Astrocyte (in vitro differentiated cells and primary cell): ENCODE results near the gene CD209. TPM values are rescaled to one million over a fixed set of nuclear protein-coding genes. Genes with fewer than 3 reads are reported as not detected.

Experiments
- DNase-seq: peaks from one replicate; pipeline ENCODE4 v3.0.0-alpha.2; 2010; ENCODE audit warnings: low read depth
- FAIRE-seq: peaks from 2 replicates; lab custom pipeline; 2011; peaks lifted over from hg19 to GRCh38; lab: Jason Lieb, UNC
- H2AFZ ChIP-seq: 2 replicates; pipeline ENCODE4 v1.6.0; 2012; ENCODE audit warnings: low read depth, low read length, inconsistent platforms
- H3K27ac ChIP-seq: 2 replicates; pipeline ENCODE4 v1.5.1; 2011; ENCODE audit warnings: low read depth, low read length, inconsistent platforms
- H3K27me3 ChIP-seq: 2 replicates; pipeline ENCODE4 v1.6.0; 2011; ENCODE audit warnings: low read length, inconsistent platforms; ENCODE audit not compliant: insufficient read depth
- H3K36me3 ChIP-seq: 2 replicates; pipeline ENCODE4 v1.5.1; 2011; ENCODE audit warnings: low read length, inconsistent platforms; ENCODE audit not compliant: insufficient read depth
- H3K4me1 ChIP-seq: 2 replicates; pipeline ENCODE4 v1.5.1; 2011; ENCODE audit warnings: low read length, inconsistent platforms; ENCODE audit not compliant: insufficient read depth
- H3K4me2 ChIP-seq: 2 replicates; pipeline ENCODE4 v1.6.0; 2012; ENCODE audit warnings: low read length, inconsistent platforms
- H3K4me3 ChIP-seq: 2 replicates; pipeline ENCODE4 v1.5.1; 2011; ENCODE audit warnings: low read depth, mild to moderate bottlenecking, low read length, inconsistent platforms; ENCODE audit not compliant: insufficient read depth
- H3K79me2 ChIP-seq: 2 replicates; pipeline ENCODE4 v1.6.0; 2012; ENCODE audit warnings: mild to moderate bottlenecking, low read length, inconsistent platforms; ENCODE audit not compliant: insufficient read depth
- H3K9ac ChIP-seq: 2 replicates; pipeline ENCODE4 v1.6.0; 2012; ENCODE audit warnings: mild to moderate bottlenecking, low read length, inconsistent platforms
- H3K9me3 ChIP-seq: 2 replicates; pipeline ENCODE4 v1.5.1; 2012; ENCODE audit warnings: low read depth, mild to moderate bottlenecking, low read length, inconsistent platforms; ENCODE audit not compliant: insufficient read depth
- H4K20me1 ChIP-seq: 2 replicates; pipeline ENCODE4 v1.6.0; 2012; ENCODE audit warnings: low read length, inconsistent platforms; ENCODE audit not compliant: insufficient read depth
- H3K27ac Mint-ChIP-seq: one replicate; pipeline ENCODE4 v1.8.0; 2021; ENCODE audit warnings: mild to moderate bottlenecking, mixed read lengths; ENCODE audit not compliant: unreplicated experiment
- H3K27me3 Mint-ChIP-seq: one replicate; pipeline ENCODE4 v1.8.0; 2021; ENCODE audit warnings: low read depth, mixed read lengths; ENCODE audit not compliant: unreplicated experiment
- H3K36me3 Mint-ChIP-seq: one replicate; pipeline ENCODE4 v1.8.0; 2021; ENCODE audit warnings: low read depth, mixed read lengths; ENCODE audit not compliant: unreplicated experiment
- H3K4me1 Mint-ChIP-seq: one replicate; pipeline ENCODE4 v1.8.0; 2021; ENCODE audit warnings: low read depth, mixed read lengths; ENCODE audit not compliant: unreplicated experiment
- H3K4me3 Mint-ChIP-seq: one replicate; pipeline ENCODE4 v1.8.0; 2021; ENCODE audit warnings: mild to moderate bottlenecking, moderate library complexity, mixed read lengths; ENCODE audit not compliant: unreplicated experiment
- H3K9me3 Mint-ChIP-seq: one replicate; pipeline ENCODE4 v1.8.0; 2021; ENCODE audit warnings: mild to moderate bottlenecking, mixed read lengths; ENCODE audit not compliant: unreplicated experiment
- CTCF ChIP-seq: IDR thresholded peaks from 2 replicates; pipeline ENCODE4 v1.5.1; 2011; ENCODE audit warnings: low read depth, mild to moderate bottlenecking, inconsistent platforms, low read length, moderate library complexity; ENCODE audit not compliant: insufficient read depth
- EZH2 ChIP-seq: IDR thresholded peaks from 2 replicates; pipeline ENCODE4 v1.6.1; 2012; ENCODE audit warnings: mild to moderate bottlenecking, low read length, inconsistent platforms; ENCODE audit not compliant: insufficient read depth
- total RNA-seq: library from RNA; stranded (reverse); gene quantifications from 2 replicates; pipeline ENCODE4 v1.2.1, GENCODE V29; 2021

The CD209 gene
- total RNA-seq, 1 donor from 2014 or later: not detected

GRCh38 chr19:7691497-7691896 lies 55.8 kb downstream of the CD209 start:
- no peak overlapping the region for H3K27ac Mint-ChIP-seq
- FAIRE-seq: no peak

GRCh38 chr19:7690779-7691258 lies 56.5 kb downstream of the CD209 start:
- H3K9me3 ChIP-seq: no peaks in the 10 kb centered on the region

More at GRCh38 chr19:7691497-7691896, 55.8 kb downstream of the CD209 start:
- no peak overlapping the region for H3K27ac ChIP-seq
- DNase-seq: no peak
- no peaks in the 10 kb centered on the region for H3K79me2 ChIP-seq
- H3K4me1 ChIP-seq: no peaks in the 10 kb centered on the region
- no peak overlapping the region for H3K4me3 ChIP-seq
- TF ChIP-seq CTCF (no peak), EZH2 (no peak)
- Mint-ChIP-seq H3K4me3 (no peak overlapping the region), H3K9me3 (no peaks in the 10 kb centered on the region), H3K36me3 (no peaks in the 10 kb centered on the region), H3K27me3 (peaks cover 2% of the 10 kb centered on the region), H3K4me1 (no peaks in the 10 kb centered on the region)
- H3K4me2 ChIP-seq: no peak overlapping the region
- H3K9me3 ChIP-seq: no peaks in the 10 kb centered on the region
- no peak overlapping the region for H2AFZ ChIP-seq
- H3K36me3 ChIP-seq: no peaks in the 10 kb centered on the region
- H3K9ac ChIP-seq: no peak overlapping the region
- H4K20me1 ChIP-seq: no peaks in the 10 kb centered on the region
- H3K27me3 ChIP-seq: no peaks in the 10 kb centered on the region

More at GRCh38 chr19:7690779-7691258, 56.5 kb downstream of the CD209 start:
- no peaks in the 10 kb centered on the region for H3K79me2 ChIP-seq
- H3K4me3 Mint-ChIP-seq: no peak overlapping the region
- no peak overlapping the region for H2AFZ ChIP-seq
- TF ChIP-seq CTCF: no peak
- no peak for TF ChIP-seq EZH2
- H3K4me1 Mint-ChIP-seq: no peaks in the 10 kb centered on the region
- no peaks in the 10 kb centered on the region for H3K4me1 ChIP-seq
- no peaks in the 10 kb centered on the region for H3K27me3 ChIP-seq
- H3K27me3 Mint-ChIP-seq: no peaks in the 10 kb centered on the region
- no peaks in the 10 kb centered on the region for H3K36me3 Mint-ChIP-seq
- no peaks in the 10 kb centered on the region for H3K36me3 ChIP-seq
- H3K27ac Mint-ChIP-seq: no peak overlapping the region
- no peak overlapping the region for H3K4me2 ChIP-seq
- FAIRE-seq (no peak), DNase-seq (no peak)
- H3K4me3 ChIP-seq: no peak overlapping the region
- H4K20me1 ChIP-seq: no peaks in the 10 kb centered on the region
- no peaks in the 10 kb centered on the region for H3K9me3 Mint-ChIP-seq
- no peak overlapping the region for H3K27ac ChIP-seq
- no peak overlapping the region for H3K9ac ChIP-seq

Other genes with a start within 250 kb of the CD209 start
- gene ZNF358, start 231.4 kb downstream of the CD209 start, total RNA-seq: 39.8 and 41.1 TPM in 2 replicates
- 26.2 and 27.5 TPM in 2 replicates for gene MCOLN1, start 224.9 kb downstream of the CD209 start, total RNA-seq
- 81.9 and 90.2 TPM in 2 replicates for gene PNPLA6, start 211.8 kb downstream of the CD209 start, total RNA-seq
- gene CAMSAP3, start 151.7 kb downstream of the CD209 start, total RNA-seq: 2.8 and 4.1 TPM in 2 replicates
- 28.1 and 30.4 TPM in 2 replicates for gene XAB2, start 118.0 kb downstream of the CD209 start, total RNA-seq
- gene PET100, start 117.7 kb downstream of the CD209 start, total RNA-seq: 94.1 and 95.8 TPM in 2 replicates
- not detected in 2 replicates for gene PCP2, start 113.8 kb downstream of the CD209 start, total RNA-seq
- 48.6 and 49.6 TPM in 2 replicates for gene STXBP2, start 110.4 kb downstream of the CD209 start, total RNA-seq
- gene RETN, start 78.5 kb downstream of the CD209 start, total RNA-seq: not detected in 2 replicates
- gene MCEMP1, start 70.4 kb downstream of the CD209 start, total RNA-seq: not detected in 2 replicates
- gene TRAPPC5, start 66.7 kb downstream of the CD209 start, total RNA-seq: 110 and 121 TPM in 2 replicates
- gene FCER2, start 45.4 kb downstream of the CD209 start, total RNA-seq: not detected in 2 replicates
- not detected in 2 replicates for gene CLEC4G, start 15.4 kb downstream of the CD209 start, total RNA-seq
- not detected in 2 replicates for gene CLEC4M, start 15.7 kb upstream of the CD209 start, total RNA-seq
- 22.1 and 25.7 TPM in 2 replicates for gene EVI5L, start 82.7 kb upstream of the CD209 start, total RNA-seq
- gene PRR36, start 126.9 kb upstream of the CD209 start, total RNA-seq: 0.55 and 1.3 TPM in 2 replicates
- 6.5 and 6.6 TPM in 2 replicates for gene LRRC8E, start 141.0 kb upstream of the CD209 start, total RNA-seq
- gene MAP2K7, start 156.3 kb upstream of the CD209 start, total RNA-seq: 20.9 and 22.9 TPM in 2 replicates
- gene TGFBR3L, start 167.3 kb upstream of the CD209 start, total RNA-seq: 2.8 and 4.6 TPM in 2 replicates
- 14.7 and 15.2 TPM in 2 replicates for gene SNAPC2, start 172.8 kb upstream of the CD209 start, total RNA-seq
- 49.5 and 55.9 TPM in 2 replicates for gene CTXN1, start 178.6 kb upstream of the CD209 start, total RNA-seq
- 60.5 and 71.1 TPM in 2 replicates for gene TIMM44, start 196.1 kb upstream of the CD209 start, total RNA-seq